ENCODE data around the gene ABCC12.
"Not testable (repeated sequence)": the region's sequence is repeated elsewhere in the genome, so short reads cannot be mapped to it uniquely, and the experiment has no call there.

ABCC12 gene

DNA sequence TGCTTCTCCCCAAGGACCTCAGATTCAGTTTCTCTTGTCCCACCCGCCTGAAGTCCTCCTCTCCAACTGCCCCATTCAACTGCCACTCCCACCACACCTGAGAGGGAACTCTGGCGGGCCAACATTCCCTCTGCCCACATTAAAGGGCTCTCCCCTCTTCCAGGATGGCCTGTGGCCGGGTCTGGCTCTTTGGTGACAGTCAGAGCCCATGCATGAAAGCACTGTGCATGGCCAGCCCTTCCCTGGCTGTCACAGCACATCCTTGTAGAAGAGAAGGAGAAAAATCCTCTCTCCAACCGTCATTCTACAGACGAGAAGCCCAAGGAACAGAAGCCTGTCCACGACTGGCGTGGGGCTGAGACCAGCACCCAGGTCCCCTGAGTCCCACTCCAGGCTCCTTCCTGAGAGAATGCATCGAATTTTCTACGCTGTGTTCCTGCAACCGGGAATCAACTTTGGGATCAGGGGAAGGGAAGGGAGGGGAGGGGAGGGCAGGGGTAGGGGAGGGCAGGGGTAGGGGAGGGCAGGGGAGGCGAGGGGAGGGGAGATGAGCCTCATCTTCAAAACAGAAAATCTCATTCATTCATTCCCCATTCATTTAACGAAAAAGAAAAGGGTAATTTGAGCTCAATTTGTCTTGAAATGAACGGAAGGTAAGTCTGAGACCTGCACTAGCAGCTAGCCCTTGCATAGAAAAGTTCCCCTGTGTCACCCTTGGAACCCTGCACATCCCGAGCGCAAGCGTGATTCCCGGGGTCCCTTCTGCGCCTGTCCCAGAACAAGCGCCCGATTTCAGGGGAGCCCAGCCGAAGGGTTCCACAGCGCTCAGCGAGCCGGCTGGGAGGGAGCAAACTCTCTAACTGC is at the start of gene ABCC12:
TSS of gene ABCC12 (minus strand) at position 68 of the 864 bp plus-strand sequence. CDS start 9,569 bp downstream, outside the sequence.
- FAIRE-seq, result no peak

DNA sequence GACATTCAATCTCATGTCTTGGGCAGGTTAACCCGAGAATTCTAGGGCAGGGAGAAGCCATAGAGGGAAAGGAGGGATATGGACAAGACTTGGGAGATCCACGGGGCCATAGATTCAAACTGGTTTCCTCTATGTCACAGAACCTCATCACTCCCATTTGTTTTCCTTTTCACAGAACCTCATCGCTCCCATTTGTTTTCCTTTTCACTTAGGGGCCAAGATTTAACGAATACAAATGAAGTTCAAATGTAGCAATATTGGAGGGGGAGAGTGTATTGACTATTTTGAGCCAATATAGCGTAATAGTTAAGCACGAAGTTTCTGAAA is 49.0 kb upstream of the ABCC12 start:
- no peak for FAIRE-seq

GRCh38 chr16:48203974-48204824 is 48.4 kb upstream of the ABCC12 start:
- FAIRE-seq, result no peak

DNA sequence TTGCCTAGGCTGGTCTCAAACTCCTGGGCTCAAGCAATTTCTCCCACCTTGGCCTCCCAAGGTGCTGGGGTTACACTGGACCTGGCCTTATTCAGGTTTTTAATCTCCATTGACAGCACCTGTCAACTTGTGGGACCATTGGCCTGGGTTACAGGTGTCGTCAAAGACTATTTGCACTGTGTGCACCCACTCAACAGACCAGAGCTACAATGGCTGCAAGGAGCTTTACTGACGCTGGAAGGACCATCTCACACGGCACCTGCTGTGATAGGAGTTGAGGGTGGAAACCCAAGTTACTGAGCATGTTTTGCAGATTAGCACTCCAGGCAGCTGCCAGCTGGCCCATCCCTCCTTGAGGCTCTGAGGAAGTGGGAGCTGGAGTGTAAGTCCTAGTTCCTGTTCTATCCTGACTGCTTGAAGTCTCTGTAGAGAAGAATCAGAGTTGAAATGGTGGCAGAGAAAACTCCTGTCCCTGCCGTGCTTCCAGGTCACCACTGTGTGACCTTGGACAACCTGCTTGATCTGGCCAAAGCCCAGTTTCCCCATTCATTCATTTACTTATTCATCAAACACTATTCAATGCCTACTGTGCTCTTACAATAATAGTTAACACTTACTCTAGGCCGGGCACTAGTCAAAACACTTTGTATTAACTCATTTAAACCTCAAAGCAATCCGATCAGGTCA is 45.9 kb upstream of the ABCC12 start:
- FAIRE-seq, result no peak

DNA sequence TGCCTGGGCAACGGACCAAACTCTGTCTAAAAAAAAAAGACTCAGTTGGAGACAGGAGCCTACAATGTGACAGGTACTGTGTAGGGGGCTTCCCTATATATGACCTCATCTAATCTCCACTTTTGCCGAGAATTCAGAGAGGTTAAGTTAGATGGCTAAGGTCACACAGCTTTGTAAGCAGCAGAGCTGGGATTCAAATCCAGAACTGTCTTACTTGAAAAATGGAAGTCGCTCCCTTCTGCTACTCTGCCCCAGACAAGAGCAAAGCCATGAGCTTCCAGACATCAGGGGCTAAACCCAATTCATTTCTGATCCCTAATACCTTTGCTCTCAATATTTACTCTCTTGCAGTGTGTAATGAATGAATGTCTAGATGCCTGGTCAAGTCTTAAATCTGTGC is 41.5 kb upstream of the ABCC12 start:
- FAIRE-seq, result no peak

- FAIRE-seq, result no peak
These were observed 39.2 kb upstream of the ABCC12 start for GRCh38 chr16:48194828-48195556.

GRCh38 chr16:48193846-48194245 is 38.1 kb upstream of the ABCC12 start:
- FAIRE-seq, result no peak

DNA sequence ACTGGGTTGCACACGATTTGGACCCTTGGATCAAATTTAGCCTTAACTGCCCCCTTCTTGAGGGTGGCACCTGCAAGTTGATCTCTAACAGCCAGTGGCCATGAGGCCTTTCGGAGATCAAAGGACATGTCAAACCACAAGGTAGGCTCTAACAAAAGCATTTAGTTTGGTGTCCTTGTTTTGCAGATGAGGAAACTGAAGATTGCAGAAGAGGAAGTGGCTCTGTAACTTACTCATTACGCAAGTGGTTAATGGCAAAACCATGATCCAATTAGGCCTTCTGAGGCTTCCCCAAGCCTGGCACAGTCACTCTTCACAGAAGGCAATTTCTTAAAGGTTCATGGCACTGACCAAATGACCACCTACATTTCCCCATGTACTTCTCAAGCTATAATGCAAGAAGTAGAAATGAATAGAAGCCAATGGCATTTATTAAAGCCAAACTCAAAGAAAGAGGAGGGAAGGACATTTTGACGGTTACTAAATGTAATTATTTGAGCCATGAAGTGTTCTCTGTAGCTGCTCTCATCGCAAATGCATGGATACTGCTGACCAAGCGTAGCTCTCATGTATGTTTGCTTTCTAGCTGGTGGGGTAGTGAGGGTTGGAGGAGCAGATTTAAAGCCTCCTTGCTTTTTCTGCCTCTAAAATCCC is 32.8 kb upstream of the ABCC12 start:
- FAIRE-seq, result no peak

DNA sequence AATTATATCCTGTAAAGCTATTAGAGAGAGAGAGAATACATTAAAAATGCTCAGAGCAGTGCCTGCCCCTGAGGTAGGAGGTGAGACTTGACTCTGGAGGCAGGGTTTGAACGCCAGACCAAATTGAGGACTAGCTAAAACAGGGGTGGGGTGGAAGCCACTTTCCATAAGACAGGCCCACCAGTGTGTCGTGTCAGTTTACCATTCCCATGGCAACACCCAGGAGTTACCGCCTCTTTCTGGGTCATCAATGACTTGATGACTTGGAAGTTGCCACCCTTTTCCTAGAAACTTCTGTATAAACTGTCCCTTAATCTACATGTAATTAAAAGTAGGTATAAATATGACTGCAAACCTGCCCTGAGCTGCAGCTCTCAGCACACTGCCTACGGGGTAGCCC is 32.0 kb upstream of the ABCC12 start:
- no peak for FAIRE-seq

- FAIRE-seq, result no peak
These were observed 28.9 kb upstream of the ABCC12 start for GRCh38 chr16:48184681-48185080.

- no peak for FAIRE-seq
These were observed 27.3 kb upstream of the ABCC12 start for GRCh38 chr16:48182979-48183537.

GRCh38 chr16:48181746-48182520 is 26.1 kb upstream of the ABCC12 start:
- not testable (repeated sequence) for FAIRE-seq

DNA sequence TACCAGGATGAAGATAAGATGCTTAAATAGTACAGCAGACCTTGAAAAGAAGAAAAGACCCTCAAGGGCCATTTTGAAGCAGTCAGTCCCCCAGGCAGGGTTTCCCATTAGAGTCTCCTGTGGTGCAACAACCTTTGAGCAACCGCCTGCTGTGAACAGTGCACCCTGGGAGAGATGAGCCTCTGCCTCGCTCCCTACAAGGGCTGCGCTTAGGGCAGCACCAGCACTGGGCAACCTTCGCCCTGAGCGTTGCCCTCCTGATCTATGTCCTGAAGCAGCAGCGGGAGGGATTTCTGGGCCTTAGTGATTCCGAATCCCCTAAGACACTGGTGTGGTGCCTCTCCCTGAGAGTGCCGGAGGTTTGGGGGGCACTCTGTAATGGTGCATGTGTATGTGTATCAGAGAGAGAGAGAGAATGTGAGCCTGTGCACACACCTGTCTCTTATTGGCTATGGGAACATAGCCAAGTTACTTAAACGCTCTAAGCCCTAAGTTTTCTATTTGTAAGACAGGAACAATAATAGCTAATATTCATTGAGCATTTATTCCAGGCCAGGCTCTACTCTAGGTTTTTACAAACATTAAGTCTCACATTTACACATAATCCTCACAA is 25.2 kb upstream of the ABCC12 start:
- no peak for FAIRE-seq

GRCh38 chr16:48176635-48177408 is 21.0 kb upstream of the ABCC12 start:
- FAIRE-seq, result no peak

DNA sequence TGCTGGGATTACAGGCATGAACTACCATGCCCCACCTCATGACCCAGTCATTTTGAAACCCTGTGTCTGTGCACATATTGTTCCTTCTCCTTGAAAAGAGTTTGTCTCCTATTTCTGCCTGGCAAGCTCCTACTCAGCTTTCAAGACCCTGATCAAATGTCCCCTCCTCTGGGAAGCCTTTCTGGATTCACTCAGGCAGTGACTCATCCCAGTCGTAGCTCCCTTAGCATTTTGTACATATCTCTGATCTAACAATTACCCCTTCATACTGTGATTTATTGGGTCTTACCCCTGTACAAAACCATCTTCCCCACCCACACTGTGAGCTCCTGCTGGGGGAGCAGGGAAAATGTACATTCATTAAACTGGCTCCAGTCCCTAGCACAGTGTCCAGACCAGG is 18.1 kb upstream of the ABCC12 start:
- FAIRE-seq, result no peak

DNA sequence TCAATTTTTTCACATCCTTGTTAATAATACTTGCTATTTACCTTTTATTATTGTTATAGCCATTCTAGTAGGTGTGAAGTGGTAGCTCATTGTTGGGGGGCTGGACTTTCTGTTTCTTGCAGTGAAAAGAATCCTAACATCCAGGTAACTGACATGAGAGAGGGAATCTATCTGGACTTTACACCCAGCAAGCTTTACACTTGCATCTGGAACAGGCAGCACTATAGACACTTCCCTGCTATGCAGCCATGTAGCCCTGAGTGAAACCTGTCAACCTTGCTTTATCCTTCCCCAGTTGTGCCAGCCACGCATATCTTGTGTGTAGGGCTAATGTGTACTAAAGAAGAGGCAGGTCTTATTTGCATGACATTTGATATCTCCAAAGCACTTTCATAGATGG is 16.9 kb upstream of the ABCC12 start:
- no peak for FAIRE-seq

- FAIRE-seq, result no peak
These were observed 14.1 kb upstream of the ABCC12 start for GRCh38 chr16:48169896-48170295.

- FAIRE-seq, result no peak
These were observed 12.3 kb upstream of the ABCC12 start for GRCh38 chr16:48168075-48168474.

- FAIRE-seq, result not testable (repeated sequence)
These were observed 10.8 kb upstream of the ABCC12 start for GRCh38 chr16:48166617-48167016.
